Measurements from ENCODE around the gene SNRNP200. TPM values are rescaled to one million over a fixed set of nuclear protein-coding genes. Genes with fewer than 3 reads are reported as not detected.
"Not testable (repeated sequence)": the region's sequence is repeated elsewhere in the genome, so short reads cannot be mapped to it uniquely, and the experiment has no call there.

SNRNP200 gene
- total RNA-seq, 1 experiment from 2014 or later = 231 TPM

- Histone ChIP-seq H3K9me3 (ENCODE audit: control insufficient read depth, insufficient read depth, low read depth, low read length) (no peaks in the 10 kb centered on the region), H3K4me3 (ENCODE audit: low read depth in 2 of 2, low read length in 2 of 2) (no peak overlapping the region), H3K4me1 (ENCODE audit: control insufficient read depth, insufficient read depth, low read length) (peaks cover 1% of the 10 kb centered on the region; the same call in 1 of the 2 replicates), H3K36me3 (ENCODE audit: control insufficient read depth, insufficient read depth, low read length) (peaks cover 74% of the 10 kb centered on the region), H3K27me3 (ENCODE audit: control insufficient read depth, insufficient read depth, low read length) (no peaks in the 10 kb centered on the region), H3K27ac (ENCODE audit: low read length) (no peak overlapping the region)
- ChIA-PET POLR2A (no interaction called here), CTCF (no interaction called here)
- ATAC-seq (no peak), DNase-seq (ENCODE audit: low read depth, low spot score) (no peak)
- intact Hi-C loops (cut with micrococcal nuclease; ENCODE audit: unreplicated experiment) = no loop called here
- TF ChIP-seq SIN3A (IDR thresholded peaks at IDR 0.05; ENCODE audit: borderline replicate concordance, insufficient read depth, low read depth, low read length) = no peak
- TF ChIP-seq TCF7L2 (IDR thresholded peaks at IDR 0.05; ENCODE audit: low read depth, low read length) = no peak
- TF ChIP-seq, protein P1, sequence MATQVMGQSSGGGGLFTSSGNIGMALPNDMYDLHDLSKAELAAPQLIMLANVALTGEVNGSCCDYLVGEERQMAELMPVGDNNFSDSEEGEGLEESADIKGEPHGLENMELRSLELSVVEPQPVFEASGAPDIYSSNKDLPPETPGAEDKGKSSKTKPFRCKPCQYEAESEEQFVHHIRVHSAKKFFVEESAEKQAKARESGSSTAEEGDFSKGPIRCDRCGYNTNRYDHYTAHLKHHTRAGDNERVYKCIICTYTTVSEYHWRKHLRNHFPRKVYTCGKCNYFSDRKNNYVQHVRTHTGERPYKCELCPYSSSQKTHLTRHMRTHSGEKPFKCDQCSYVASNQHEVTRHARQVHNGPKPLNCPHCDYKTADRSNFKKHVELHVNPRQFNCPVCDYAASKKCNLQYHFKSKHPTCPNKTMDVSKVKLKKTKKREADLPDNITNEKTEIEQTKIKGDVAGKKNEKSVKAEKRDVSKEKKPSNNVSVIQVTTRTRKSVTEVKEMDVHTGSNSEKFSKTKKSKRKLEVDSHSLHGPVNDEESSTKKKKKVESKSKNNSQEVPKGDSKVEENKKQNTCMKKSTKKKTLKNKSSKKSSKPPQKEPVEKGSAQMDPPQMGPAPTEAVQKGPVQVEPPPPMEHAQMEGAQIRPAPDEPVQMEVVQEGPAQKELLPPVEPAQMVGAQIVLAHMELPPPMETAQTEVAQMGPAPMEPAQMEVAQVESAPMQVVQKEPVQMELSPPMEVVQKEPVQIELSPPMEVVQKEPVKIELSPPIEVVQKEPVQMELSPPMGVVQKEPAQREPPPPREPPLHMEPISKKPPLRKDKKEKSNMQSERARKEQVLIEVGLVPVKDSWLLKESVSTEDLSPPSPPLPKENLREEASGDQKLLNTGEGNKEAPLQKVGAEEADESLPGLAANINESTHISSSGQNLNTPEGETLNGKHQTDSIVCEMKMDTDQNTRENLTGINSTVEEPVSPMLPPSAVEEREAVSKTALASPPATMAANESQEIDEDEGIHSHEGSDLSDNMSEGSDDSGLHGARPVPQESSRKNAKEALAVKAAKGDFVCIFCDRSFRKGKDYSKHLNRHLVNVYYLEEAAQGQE (IDR thresholded peaks at IDR 0.05; ENCODE audit: insufficient read depth in 1 of 2, low read depth in 2 of 2, low read length in 1 of 2) = no peak
- TF ChIP-seq, protein P2, sequence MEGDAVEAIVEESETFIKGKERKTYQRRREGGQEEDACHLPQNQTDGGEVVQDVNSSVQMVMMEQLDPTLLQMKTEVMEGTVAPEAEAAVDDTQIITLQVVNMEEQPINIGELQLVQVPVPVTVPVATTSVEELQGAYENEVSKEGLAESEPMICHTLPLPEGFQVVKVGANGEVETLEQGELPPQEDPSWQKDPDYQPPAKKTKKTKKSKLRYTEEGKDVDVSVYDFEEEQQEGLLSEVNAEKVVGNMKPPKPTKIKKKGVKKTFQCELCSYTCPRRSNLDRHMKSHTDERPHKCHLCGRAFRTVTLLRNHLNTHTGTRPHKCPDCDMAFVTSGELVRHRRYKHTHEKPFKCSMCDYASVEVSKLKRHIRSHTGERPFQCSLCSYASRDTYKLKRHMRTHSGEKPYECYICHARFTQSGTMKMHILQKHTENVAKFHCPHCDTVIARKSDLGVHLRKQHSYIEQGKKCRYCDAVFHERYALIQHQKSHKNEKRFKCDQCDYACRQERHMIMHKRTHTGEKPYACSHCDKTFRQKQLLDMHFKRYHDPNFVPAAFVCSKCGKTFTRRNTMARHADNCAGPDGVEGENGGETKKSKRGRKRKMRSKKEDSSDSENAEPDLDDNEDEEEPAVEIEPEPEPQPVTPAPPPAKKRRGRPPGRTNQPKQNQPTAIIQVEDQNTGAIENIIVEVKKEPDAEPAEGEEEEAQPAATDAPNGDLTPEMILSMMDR (IDR thresholded peaks at IDR 0.05) = no peak
- TF ChIP-seq POLR2AphosphoS5 (IDR thresholded peaks at IDR 0.05; ENCODE audit: low read depth, low read length) = no peak
- BruUV-seq (replicated peaks) = no TSS peak
- in situ Hi-C loops (cut with HindIII; ENCODE audit: low pct_unique_long_range_greater_than_20kb, low sequenced_read_pairs) = no loop called here
Observed at GRCh38 chr2:96296925-96297324, 8.4 kb downstream of the SNRNP200 start.

DNA sequence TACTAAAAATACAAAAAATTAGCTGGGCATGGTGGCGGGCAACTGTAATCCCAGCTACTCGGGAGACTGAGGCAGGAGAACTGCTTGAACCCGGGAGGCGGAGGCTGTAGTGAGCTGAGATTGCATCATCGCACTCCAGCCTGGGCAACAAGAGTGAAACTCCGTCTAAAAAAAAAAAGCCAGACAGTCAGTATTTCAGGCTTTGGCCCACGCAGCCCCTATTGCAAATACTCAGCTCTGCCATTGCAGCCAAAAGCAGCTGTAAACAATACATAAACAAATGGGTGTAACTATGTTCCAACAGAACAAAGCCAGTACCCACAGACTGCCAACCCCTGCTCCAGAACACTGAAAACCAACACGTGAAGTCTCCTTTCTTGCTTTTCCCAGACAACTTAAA lies 11.1 kb downstream of the SNRNP200 start:
- BruUV-seq (replicated peaks); POLR2A ChIA-PET: not testable (repeated sequence)

GRCh38 chr2:96291751-96292150 lies 13.6 kb downstream of the SNRNP200 start:
- H3K27ac ChIP-seq (ENCODE audit: low read length) = no peak overlapping the region
- no peaks in the 10 kb centered on the region for H3K9me3 ChIP-seq (ENCODE audit: control insufficient read depth, insufficient read depth, low read depth, low read length)
- BruUV-seq (replicated peaks) = no TSS peak
- no peak overlapping the region for H3K4me3 ChIP-seq (ENCODE audit: low read depth in 2 of 2, low read length in 2 of 2)
- no peaks in the 10 kb centered on the region for H3K27me3 ChIP-seq (ENCODE audit: control insufficient read depth, insufficient read depth, low read length)
- peaks cover 79% of the 10 kb centered on the region for H3K36me3 ChIP-seq (ENCODE audit: control insufficient read depth, insufficient read depth, low read length)
- DNase-seq (ENCODE audit: low read depth, low spot score) (no peak), ATAC-seq (no peak)
- no peak for TF ChIP-seq SIN3A (IDR thresholded peaks at IDR 0.05; ENCODE audit: borderline replicate concordance, insufficient read depth, low read depth, low read length)
- TF ChIP-seq TCF7L2 (IDR thresholded peaks at IDR 0.05; ENCODE audit: low read depth, low read length) = no peak
- TF ChIP-seq, protein P1 (IDR thresholded peaks at IDR 0.05; ENCODE audit: insufficient read depth in 1 of 2, low read depth in 2 of 2, low read length in 1 of 2) = no peak
- TF ChIP-seq, protein P2 (IDR thresholded peaks at IDR 0.05) = no peak
- TF ChIP-seq POLR2AphosphoS5 (IDR thresholded peaks at IDR 0.05; ENCODE audit: low read depth, low read length) = no peak
- POLR2A ChIA-PET = no interaction called here
- in situ Hi-C loops (cut with HindIII; ENCODE audit: low pct_unique_long_range_greater_than_20kb, low sequenced_read_pairs) (no loop called here), intact Hi-C loops (cut with micrococcal nuclease; ENCODE audit: unreplicated experiment) (no loop called here)
- CTCF ChIA-PET = no interaction called here
- no peaks in the 10 kb centered on the region for H3K4me1 ChIP-seq (ENCODE audit: control insufficient read depth, insufficient read depth, low read length)

More for the DNA sequence above, 11.1 kb downstream of the SNRNP200 start:
- intact Hi-C loops (cut with micrococcal nuclease; ENCODE audit: unreplicated experiment); H3K27ac ChIP-seq (ENCODE audit: low read length); H3K4me3 ChIP-seq (ENCODE audit: low read depth in 2 of 2, low read length in 2 of 2); H3K27me3 ChIP-seq (ENCODE audit: control insufficient read depth, insufficient read depth, low read length); ATAC-seq; H3K4me1 ChIP-seq (ENCODE audit: control insufficient read depth, insufficient read depth, low read length); H3K9me3 ChIP-seq (ENCODE audit: control insufficient read depth, insufficient read depth, low read depth, low read length); DNase-seq (ENCODE audit: low read depth, low spot score); in situ Hi-C loops (cut with HindIII; ENCODE audit: low pct_unique_long_range_greater_than_20kb, low sequenced_read_pairs): not testable (repeated sequence)
- peaks cover 76% of the 10 kb centered on the region for H3K36me3 ChIP-seq (ENCODE audit: control insufficient read depth, insufficient read depth, low read length)
- CTCF ChIA-PET = interaction anchor here (0.7 kb wide), 1 partner anchor 11 kb away, joined by 4 read pairs; the partner anchor contains the start of gene SNRNP200

Measured in Panc1 (cell line).